ENCODE measurements around the gene IGFBP1. TPM values are rescaled to one million over a fixed set of nuclear protein-coding genes. Genes with fewer than 3 reads are reported as not detected.
"Not testable (repeated sequence)": the region's sequence is repeated elsewhere in the genome, so short reads cannot be mapped to it uniquely, and the experiment has no call there.

Gene IGFBP1
- not detected for total RNA-seq

DNA sequence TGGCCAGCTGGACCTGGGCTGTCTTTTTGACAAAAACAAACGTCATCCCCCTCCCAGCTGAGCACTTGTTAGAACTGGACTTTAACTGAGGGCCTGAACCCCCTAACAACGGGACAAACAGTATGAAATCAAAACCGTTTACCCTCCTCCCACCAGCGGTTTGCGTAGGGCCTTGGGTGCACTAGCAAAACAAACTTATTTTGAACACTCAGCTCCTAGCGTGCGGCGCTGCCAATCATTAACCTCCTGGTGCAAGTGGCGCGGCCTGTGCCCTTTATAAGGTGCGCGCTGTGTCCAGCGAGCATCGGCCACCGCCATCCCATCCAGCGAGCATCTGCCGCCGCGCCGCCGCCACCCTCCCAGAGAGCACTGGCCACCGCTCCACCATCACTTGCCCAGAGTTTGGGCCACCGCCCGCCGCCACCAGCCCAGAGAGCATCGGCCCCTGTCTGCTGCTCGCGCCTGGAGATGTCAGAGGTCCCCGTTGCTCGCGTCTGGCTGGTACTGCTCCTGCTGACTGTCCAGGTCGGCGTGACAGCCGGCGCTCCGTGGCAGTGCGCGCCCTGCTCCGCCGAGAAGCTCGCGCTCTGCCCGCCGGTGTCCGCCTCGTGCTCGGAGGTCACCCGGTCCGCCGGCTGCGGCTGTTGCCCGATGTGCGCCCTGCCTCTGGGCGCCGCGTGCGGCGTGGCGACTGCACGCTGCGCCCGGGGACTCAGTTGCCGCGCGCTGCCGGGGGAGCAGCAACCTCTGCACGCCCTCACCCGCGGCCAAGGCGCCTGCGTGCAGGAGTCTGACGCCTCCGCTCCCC lies at the start of gene IGFBP1:
Gene IGFBP1 (plus strand): TSS at position 304 of the 808 bp plus-strand sequence. CDS start 165 bp downstream, at position 469.
- Mint-ChIP-seq H3K4me1 (peaks cover 2% of the 10 kb centered on the region), H3K27me3 (peaks cover 52% of the 10 kb centered on the region), H3K9me3 (no peaks in the 10 kb centered on the region), H3K27ac (no peak within 1 kb of the TSS), H3K36me3 (ENCODE audit: low read depth) (no peaks in the 10 kb centered on the region), H3K4me3 (no peak within 1 kb of the TSS)
- no peak for DNase-seq
- ChIA-PET CTCF (no interaction called here), POLR2A (no interaction called here)

DNA sequence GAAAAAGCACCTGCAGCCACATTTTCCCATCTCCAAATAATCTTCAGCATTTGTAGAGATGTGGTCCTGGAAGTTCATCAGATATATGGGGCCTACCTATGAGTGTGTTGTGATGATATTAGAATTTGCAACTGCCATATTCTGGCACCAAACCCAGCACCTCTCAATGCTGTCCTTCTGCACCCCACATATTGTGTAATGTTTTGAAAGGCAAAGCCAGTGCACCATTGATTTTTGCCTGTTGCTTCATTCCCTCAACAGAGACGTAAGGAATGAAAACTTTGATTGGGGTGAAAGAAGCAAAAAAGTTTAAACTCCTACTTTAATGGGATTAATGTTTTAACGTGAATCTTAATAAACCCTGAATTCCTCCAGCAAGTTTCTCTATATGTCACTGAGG lies 49.4 kb upstream of the IGFBP1 start:
- CTCF ChIA-PET; H3K4me1 Mint-ChIP-seq; POLR2A ChIA-PET; H3K36me3 Mint-ChIP-seq (ENCODE audit: low read depth); DNase-seq; H3K4me3 Mint-ChIP-seq; H3K9me3 Mint-ChIP-seq; H3K27ac Mint-ChIP-seq; H3K27me3 Mint-ChIP-seq: not testable (repeated sequence)

DNA sequence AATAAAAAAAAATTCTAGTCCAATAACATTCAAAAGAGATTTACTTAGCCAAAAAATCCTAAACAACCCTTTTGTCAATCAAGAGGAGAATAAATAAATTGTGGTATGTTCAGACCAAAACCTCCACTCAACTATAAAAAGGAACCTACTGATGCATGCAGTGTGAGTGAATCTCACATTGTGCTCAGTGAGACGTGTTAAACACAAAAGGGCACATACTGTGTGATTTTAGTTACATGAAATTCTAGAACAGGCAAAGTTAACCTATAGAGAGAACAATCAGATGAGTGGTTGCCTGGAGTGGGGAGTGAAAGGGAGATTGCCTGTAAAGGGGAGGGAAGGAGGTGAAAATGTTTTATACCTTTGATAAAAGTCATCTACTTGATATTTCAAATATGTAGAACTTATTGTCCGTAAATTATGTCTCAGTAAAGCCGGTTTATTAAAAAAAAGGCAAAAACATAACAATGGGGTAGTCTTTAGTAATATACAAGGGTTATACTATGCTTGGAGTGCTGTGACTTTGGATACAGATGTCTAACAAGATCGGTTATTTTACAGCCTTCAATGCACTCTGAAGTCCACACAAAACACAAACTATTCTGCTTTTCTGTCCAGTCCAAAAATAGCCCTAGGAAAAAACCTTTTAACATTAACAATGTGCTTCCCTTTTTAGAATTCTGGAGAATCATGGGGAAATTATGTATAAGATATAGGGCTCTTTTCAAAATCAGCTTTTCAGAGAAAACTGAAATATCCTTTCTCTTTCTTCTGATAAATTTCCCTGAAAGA lies 46.2 kb upstream of the IGFBP1 start:
- H3K9me3 Mint-ChIP-seq; H3K27me3 Mint-ChIP-seq; H3K36me3 Mint-ChIP-seq (ENCODE audit: low read depth); CTCF ChIA-PET; POLR2A ChIA-PET; DNase-seq; H3K4me1 Mint-ChIP-seq; H3K4me3 Mint-ChIP-seq; H3K27ac Mint-ChIP-seq: not testable (repeated sequence)

DNA sequence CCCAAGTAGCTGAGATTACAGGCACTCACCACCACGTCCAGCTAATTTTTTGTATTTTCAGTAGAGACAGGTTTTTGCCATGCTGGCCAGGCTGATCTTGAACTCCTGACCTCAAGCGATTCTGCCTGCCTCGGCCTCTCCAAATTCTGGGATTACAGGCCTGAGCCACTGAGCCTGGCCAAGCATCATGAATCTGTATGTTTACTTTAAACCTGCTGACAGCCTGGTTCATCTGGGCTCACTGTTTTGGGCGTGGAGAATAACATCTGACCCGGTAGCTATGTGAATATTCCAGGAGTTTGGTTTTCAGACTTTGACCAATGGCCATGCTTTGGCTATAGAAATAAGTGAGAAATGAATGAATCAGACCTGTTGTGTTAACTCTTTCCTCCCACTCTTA lies 41.8 kb upstream of the IGFBP1 start:
- H3K36me3 Mint-ChIP-seq (ENCODE audit: low read depth); H3K4me3 Mint-ChIP-seq; H3K27me3 Mint-ChIP-seq; POLR2A ChIA-PET; H3K27ac Mint-ChIP-seq; DNase-seq; H3K4me1 Mint-ChIP-seq; H3K9me3 Mint-ChIP-seq; CTCF ChIA-PET: not testable (repeated sequence)

DNA sequence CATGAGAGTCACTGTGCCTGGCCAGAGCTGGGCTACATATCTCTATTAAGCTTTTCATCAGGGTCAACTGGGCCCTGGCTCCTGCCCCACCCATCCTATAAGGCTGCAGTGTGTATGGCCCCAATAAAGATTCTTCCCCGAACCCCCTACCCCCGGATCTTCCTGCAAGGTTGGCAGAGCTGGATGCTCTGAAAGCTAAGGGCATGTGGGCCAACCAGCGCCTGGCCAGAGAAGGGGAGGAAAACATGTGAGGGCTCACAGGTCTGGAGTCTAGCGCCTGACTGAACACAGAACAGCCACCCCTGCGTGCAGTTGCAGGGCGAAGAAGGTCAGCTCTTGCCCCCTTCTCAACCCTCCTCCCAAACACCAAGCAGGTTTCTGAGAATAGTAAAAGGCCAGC lies 39.6 kb upstream of the IGFBP1 start:
- H3K27me3 Mint-ChIP-seq; CTCF ChIA-PET; H3K36me3 Mint-ChIP-seq (ENCODE audit: low read depth); H3K27ac Mint-ChIP-seq; POLR2A ChIA-PET; H3K9me3 Mint-ChIP-seq; DNase-seq; H3K4me1 Mint-ChIP-seq; H3K4me3 Mint-ChIP-seq: not testable (repeated sequence)

DNA sequence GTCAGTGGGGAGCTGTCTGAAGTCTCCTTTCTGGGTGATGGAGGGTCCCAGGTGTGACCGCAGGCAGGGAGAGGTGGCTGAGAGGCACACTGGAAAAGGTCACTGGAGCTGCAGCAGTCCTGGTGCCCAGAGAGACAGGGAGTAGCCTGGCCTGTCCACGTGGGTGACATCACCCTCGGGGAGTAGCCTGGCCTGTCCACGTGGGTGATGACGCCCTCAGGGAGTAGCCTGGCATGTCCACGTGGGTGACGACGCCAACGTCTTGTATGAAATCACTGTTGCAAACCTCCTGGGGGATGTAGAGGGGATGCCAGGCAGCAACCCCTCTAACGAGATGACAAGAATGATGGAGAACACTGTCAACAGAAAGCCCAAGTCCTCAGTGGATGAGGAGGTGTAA lies 35.3 kb upstream of the IGFBP1 start:
- POLR2A ChIA-PET; CTCF ChIA-PET; DNase-seq; H3K27me3 Mint-ChIP-seq; H3K4me3 Mint-ChIP-seq; H3K27ac Mint-ChIP-seq; H3K9me3 Mint-ChIP-seq; H3K4me1 Mint-ChIP-seq; H3K36me3 Mint-ChIP-seq (ENCODE audit: low read depth): not testable (repeated sequence)

DNA sequence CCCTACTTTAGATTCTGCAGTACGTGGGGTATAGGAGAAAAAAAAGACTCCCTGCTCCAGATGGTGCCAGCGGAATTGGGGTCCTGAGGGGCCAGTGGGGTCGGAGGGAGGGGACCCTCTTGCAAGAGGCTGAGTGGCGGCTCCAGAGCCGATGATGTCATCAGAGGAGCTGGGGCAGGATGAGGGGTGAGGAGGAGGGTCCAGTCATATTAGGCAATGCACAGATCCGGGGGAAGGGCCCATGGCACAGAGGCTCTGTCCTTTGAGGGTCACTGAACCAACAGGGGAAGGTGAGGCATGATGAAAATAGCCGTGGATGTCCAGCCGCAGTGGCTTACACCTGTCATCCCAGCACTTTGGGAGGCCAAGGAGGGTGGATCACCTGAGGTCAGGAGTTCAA lies 34.8 kb upstream of the IGFBP1 start:
- CTCF ChIA-PET, H3K27ac Mint-ChIP-seq, POLR2A ChIA-PET: not testable (repeated sequence)

DNA sequence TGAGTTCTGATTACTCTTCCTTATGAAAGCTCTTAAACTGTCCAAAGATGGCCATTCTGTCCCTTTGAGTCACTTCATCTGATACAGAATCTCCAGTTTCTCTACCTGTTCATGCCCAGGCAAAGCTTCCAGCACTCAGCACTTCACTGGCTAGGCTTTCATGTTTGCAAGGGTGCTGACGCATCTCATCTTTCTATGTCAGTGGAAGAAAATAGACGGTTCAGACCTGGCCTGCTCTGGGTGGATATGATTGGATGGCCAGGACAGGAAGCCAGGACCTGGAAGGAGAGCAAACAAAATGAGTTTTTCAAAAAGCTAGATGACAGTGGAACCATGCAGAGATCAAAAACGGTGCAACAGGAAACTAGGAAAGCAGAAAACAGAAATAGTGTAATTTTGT lies 32.6 kb upstream of the IGFBP1 start:
- H3K9me3 Mint-ChIP-seq; H3K4me1 Mint-ChIP-seq; H3K27ac Mint-ChIP-seq; POLR2A ChIA-PET; H3K4me3 Mint-ChIP-seq; H3K27me3 Mint-ChIP-seq; DNase-seq; H3K36me3 Mint-ChIP-seq (ENCODE audit: low read depth); CTCF ChIA-PET: not testable (repeated sequence)

More for the DNA sequence above, 34.8 kb upstream of the IGFBP1 start:
- DNase-seq; H3K27me3 Mint-ChIP-seq; H3K36me3 Mint-ChIP-seq (ENCODE audit: low read depth); H3K4me1 Mint-ChIP-seq; H3K4me3 Mint-ChIP-seq; H3K9me3 Mint-ChIP-seq: not testable (repeated sequence)

DNA sequence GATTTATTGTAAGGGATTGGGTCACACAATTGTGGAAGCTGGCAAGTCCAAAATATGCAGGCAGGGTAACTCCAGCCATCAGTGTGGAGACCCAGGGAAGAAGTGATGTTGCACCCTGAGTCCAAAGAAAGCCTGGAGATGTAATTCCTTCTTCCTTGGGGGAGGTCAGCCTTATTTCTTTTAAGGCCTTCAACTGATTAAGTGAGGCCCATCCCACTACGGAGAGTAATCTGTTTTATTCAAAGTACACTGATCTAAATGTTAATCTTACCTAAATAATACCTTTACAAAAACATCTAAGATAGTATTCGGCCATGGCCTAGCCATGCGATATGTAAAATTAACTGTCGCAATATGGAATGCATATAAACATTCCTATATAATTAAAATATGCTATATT lies 31.4 kb upstream of the IGFBP1 start:
- H3K36me3 Mint-ChIP-seq (ENCODE audit: low read depth); CTCF ChIA-PET; POLR2A ChIA-PET: not testable (repeated sequence)

DNA sequence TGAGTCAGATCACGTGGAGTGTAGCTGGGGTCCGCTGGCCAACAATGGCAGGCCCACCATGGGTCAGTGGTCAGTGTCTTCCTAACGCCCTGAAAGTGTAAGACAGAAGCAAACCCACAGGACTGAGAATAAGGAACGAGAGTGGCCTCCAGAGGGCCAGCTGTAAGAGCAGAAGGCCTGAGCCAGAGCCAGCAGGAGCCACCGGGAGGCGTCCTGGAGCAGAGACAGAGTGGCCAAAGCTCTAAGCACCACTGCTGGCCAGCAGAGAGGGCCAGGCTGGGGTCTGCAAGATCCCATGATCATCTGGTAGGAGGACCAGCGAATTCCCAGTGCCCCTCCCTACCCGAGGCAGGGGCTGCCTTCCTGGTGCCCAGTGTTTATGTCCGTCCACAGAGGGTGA lies 24.6 kb upstream of the IGFBP1 start:
- no peak overlapping the region for H3K27ac Mint-ChIP-seq
- no peak overlapping the region for H3K4me3 Mint-ChIP-seq
- H3K27me3 Mint-ChIP-seq, result peaks cover 9% of the 10 kb centered on the region
- DNase-seq, result no peak
- ChIA-PET POLR2A (no interaction called here), CTCF (interaction anchor here (1.4 kb wide), 1 partner anchor 9 kb away, joined by 3 read pairs; no protein-coding TSS in a partner anchor)
- no peaks in the 10 kb centered on the region for H3K4me1 Mint-ChIP-seq
- H3K9me3 Mint-ChIP-seq, result no peaks in the 10 kb centered on the region
- no peaks in the 10 kb centered on the region for H3K36me3 Mint-ChIP-seq (ENCODE audit: low read depth)

More for the DNA sequence above, 31.4 kb upstream of the IGFBP1 start:
- not testable (repeated sequence) for H3K4me1 Mint-ChIP-seq, H3K9me3 Mint-ChIP-seq, DNase-seq, H3K4me3 Mint-ChIP-seq, H3K27me3 Mint-ChIP-seq, H3K27ac Mint-ChIP-seq

DNA sequence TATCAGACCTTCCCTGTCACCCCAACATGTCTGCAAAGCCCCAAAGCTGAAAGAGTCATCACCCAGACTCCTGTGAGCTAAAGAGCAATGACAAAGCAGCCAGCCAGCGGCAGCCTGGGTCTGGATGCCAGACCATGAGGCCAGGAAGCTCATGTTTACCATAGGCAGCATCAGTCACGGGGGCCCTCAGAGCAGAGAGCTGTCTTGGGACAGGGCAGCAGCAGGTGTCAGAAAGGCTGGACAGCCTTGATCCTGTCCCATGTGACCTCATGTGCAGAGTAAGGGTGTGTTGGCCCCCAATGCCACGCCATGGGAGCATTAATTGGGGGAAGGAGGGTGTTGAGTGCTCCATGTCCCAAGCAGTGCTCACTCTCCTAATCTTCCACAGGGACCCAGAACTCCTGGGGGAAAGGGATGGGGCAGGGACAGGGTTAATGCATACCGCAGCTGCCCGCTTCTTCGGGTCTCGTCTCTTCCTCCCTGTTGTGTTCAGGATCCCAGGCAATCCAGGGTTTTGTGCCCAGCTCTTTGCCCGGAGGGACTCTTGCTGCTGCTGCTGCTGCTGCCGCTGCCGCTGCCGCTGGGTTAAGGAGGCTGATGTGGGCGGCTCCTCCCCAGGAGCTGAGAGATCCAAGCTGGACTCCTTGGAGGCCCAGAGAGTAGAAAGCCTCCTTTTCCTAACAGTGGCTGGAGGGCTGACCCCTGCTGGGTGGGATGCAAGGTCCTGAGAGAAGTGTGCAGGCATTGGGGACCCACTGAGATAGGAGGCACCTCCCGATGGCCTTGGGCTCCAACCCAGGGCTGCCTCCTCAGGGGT lies 22.5 kb upstream of the IGFBP1 start:
- Mint-ChIP-seq H3K9me3 (no peaks in the 10 kb centered on the region), H3K4me1 (no peaks in the 10 kb centered on the region), H3K36me3 (ENCODE audit: low read depth) (no peaks in the 10 kb centered on the region), H3K27me3 (peaks cover 11% of the 10 kb centered on the region), H3K27ac (no peak overlapping the region), H3K4me3 (no peak overlapping the region)
- POLR2A ChIA-PET, result no interaction called here
- CTCF ChIA-PET, result no interaction called here
- DNase-seq, result no peak

DNA sequence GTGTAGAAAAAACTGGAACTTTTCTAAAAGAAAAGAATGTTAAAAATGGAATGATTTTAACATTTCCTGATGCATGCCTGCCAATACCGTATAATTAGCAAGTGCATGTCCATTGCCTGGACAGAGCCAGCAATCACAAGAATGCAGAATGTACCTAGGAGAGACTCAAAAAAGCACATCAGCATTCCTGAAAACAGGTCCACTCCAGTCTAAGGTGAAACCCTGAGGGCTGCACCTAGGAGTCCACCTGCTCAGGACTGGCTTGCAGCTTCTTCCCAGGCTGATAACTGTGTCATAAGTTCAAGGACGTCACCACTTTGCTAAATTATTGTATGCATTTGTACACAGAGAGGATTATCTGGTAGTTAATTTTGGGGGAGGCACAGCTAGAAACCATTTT lies 20.8 kb upstream of the IGFBP1 start:
- no peaks in the 10 kb centered on the region for H3K9me3 Mint-ChIP-seq
- peaks cover 10% of the 10 kb centered on the region for H3K27me3 Mint-ChIP-seq
- H3K36me3 Mint-ChIP-seq (ENCODE audit: low read depth), result no peaks in the 10 kb centered on the region
- H3K27ac Mint-ChIP-seq, result no peak overlapping the region
- ChIA-PET CTCF (no interaction called here), POLR2A (no interaction called here)
- no peak overlapping the region for H3K4me3 Mint-ChIP-seq
- no peak for DNase-seq
- no peaks in the 10 kb centered on the region for H3K4me1 Mint-ChIP-seq

DNA sequence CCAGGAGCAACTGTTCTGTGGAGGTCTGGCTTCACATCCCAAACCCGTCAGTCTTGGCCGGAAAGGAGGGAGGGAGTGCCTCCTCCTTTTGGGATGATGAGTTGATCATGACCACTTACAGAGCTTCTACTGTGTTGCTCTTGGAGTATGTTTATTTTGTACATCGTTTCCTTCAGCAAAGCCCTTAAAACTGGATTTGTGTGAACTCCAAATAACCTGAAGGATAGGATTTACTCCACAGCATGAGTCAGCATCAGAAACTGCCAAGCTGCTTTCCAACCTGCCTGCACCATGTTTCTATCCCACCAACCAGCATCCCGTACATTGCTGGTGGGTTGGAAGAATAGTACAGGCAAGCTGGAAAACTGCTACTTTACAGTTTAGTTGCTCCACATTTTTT lies 18.9 kb upstream of the IGFBP1 start:
- DNase-seq, result no peak
- no peak overlapping the region for H3K27ac Mint-ChIP-seq
- H3K4me3 Mint-ChIP-seq, result no peak overlapping the region
- no peaks in the 10 kb centered on the region for H3K36me3 Mint-ChIP-seq (ENCODE audit: low read depth)
- H3K4me1 Mint-ChIP-seq, result no peaks in the 10 kb centered on the region
- H3K9me3 Mint-ChIP-seq, result no peaks in the 10 kb centered on the region
- POLR2A ChIA-PET, result no interaction called here
- CTCF ChIA-PET, result no interaction called here
- peaks cover 10% of the 10 kb centered on the region for H3K27me3 Mint-ChIP-seq
